Activated CD4-positive, CD25-positive, alpha-beta regulatory T cell treated with anti-CD3 and anti-CD28 coated beads, Interleukin-2, amount 50 U/mL, for 72 hours (primary cell): ENCODE results near the gene HYDIN.

Experiments used
- DNase-seq: peaks from one replicate; pipeline ENCODE4 v3.0.0; 2021

The HYDIN gene

GRCh38 chr16:70758786-70759185 is 471.7 kb downstream of the HYDIN start:
- no peak for DNase-seq
